ENCODE measurements around the gene SLC45A1.
A peak's percentile ranks its signal among the peaks of the same experiment; 100 is the strongest.
"Not testable (repeated sequence)": the region's sequence is repeated elsewhere in the genome, so short reads cannot be mapped to it uniquely, and the experiment has no call there.

SLC45A1 gene

GRCh38 chr1:8371372-8371991, 53.6 kb downstream of the SLC45A1 start:
- no peak for FAIRE-seq

- no peak for FAIRE-seq
Measured at GRCh38 chr1:8373125-8373524, 55.2 kb downstream of the SLC45A1 start.

- no peak for FAIRE-seq
Measured at GRCh38 chr1:8373581-8374241, 55.8 kb downstream of the SLC45A1 start.

- no peak for FAIRE-seq
Measured at GRCh38 chr1:8374356-8374755, 56.4 kb downstream of the SLC45A1 start.

DNA sequence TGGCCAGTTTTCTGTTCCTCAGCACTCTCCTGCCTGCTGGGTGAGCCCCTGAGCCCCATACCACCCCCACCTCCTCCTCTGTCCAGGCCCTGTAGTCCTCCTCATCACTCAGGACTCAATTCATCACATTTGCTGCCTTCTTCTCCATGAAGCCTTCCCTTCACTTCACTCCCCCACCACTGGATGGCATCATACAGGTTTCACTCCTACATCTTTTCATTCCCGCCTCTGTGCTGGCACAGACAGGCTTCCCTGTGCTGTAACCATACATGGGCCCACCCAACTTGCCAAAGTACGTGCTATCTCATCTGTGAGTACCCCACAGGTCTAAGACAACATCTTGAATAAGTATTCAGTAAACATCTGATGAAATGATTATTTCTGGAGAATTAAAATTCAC, 56.9 kb downstream of the SLC45A1 start:
- peak; percentile 56 for FAIRE-seq

DNA sequence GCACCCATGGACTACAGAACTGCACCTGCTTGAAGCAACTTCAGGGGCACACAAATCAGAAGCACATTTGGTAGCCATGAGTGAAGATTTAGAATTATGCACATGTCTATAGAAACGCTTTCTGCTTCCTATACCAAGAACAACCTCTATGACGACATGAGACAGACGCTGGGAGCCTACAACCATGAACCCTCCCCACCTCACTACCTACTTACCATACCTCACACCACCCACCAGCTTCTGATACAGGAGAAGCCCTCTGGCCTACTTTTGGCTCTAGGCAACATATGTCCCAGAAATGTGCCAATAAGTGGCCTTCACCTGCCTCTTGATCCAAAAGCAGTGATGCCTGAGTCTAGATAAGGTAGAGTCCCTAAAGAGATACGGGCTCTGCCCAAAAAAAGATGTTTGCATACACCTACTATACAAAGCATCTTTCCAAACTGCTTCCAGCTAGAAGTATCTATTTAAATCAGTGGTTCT, 58.5 kb downstream of the SLC45A1 start:
- no peak for FAIRE-seq

GRCh38 chr1:8377271-8377981, 59.5 kb downstream of the SLC45A1 start:
- no peak for FAIRE-seq

- no peak for FAIRE-seq
Measured at GRCh38 chr1:8378178-8378577, 60.3 kb downstream of the SLC45A1 start.

DNA sequence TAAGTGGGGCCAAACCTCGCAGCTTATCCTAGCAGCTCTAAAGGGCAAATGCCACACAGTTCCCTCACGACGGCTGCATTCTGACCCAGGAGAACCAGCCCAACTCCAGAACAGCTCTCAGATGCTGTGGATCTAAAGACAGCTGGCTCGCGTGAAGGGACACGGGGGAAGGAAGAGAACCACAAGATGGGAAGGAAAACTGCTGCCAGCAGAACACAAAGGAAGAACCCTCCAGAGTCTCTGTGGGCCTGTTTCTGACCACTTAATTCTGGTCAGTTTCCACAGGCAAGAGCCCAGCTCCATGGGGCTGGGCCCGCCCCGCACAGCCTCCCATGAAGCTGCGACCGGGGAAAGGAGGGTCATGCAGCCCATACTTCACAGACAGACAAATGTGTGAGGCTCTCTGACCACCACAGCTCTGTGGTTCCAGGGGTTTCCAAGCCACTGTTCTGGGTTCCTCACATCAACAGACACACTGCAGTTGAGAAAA, 61.1 kb downstream of the SLC45A1 start:
- no peak for FAIRE-seq

GRCh38 chr1:8379513-8380186, 61.7 kb downstream of the SLC45A1 start:
- no peak for FAIRE-seq

DNA sequence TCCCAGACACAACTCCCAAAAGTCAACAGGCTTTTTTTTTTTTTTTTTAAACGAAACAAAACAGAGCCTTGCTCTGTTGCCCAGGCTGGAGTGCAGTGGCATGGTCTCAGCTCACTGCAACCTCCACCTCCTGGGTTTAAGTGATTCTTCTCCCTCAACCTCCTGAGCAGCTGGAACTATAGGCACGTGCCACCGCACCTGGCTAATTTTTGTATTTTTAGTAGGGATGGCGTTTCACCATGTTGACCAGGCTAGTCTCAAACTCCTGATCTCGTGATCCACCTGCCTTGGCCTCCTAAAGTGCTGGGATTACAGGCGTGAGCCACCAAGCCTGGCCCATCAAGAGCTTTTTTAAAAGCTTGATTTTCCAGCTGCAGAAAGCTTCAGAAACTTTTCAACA, 62.4 kb downstream of the SLC45A1 start:
- not testable (repeated sequence) for FAIRE-seq

GRCh38 chr1:8381618-8382017, 63.7 kb downstream of the SLC45A1 start:
- no peak for FAIRE-seq

- no peak for FAIRE-seq
Measured at GRCh38 chr1:8382051-8382505, 64.2 kb downstream of the SLC45A1 start.

GRCh38 chr1:8382608-8383505, 64.9 kb downstream of the SLC45A1 start:
- no peak for FAIRE-seq

GRCh38 chr1:8384088-8384487, 66.2 kb downstream of the SLC45A1 start:
- no peak for FAIRE-seq

DNA sequence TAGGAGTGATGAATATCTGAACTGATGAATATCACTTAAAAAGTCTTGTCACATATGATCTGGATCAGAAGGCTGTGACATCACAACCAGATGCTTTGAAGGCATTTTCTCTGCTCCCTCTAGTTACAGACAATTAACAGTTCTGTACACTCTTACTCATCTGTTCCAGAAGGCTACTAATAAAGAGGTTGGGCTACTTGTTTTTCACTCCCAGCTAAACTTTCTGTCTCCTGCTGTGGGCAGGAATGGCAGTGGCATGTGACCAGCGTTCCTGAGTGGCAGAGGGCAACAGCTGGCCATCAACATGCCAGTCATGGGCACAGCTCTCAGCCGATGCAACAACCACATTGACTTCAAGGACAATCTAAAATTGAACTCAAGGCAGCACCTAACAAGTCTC, 66.7 kb downstream of the SLC45A1 start:
- no peak for FAIRE-seq

- FAIRE-seq = no peak
Measured at GRCh38 chr1:8386247-8386646, 68.3 kb downstream of the SLC45A1 start.

DNA sequence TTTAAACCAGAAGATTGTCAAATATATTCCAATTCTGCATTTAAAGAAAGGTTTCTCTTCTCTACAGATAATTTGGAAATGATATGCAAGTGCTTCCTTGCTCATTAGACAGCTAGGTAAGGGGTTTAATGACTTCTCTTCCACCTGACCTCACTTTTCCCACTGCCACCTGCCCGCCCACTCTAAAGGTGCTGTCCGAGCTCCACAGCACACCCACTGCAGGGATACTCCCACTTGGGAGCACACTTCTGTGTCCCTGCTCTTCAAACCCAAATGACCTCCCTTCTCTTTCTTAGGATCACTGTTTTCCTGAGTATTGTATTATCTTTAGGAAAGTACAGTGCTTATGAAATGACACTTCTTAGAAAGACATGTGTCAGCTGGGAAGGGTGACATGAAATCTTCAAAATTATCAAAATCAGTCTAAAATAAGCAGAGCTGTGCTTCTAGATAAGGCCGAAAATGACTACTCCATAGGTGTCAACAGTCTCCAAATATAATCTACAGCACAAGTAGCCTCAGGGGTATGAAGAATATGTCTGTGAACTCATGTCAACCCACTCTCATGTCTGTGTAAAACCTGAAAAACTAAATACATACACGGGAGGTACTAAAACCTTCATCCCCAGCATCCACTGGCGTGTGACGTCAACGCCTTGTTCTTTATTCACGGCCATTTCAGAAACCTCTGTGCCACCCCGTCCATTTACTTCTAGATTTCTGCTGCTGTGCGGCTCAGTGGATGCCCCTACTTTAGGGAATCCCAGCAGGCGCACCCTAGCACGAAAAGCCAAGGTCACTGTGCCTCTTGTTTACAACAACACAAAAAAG, 71.0 kb downstream of the SLC45A1 start:
- no peak for FAIRE-seq

- no peak for FAIRE-seq
Measured at GRCh38 chr1:8389958-8390535, 72.1 kb downstream of the SLC45A1 start.

- FAIRE-seq = no peak
Measured at GRCh38 chr1:8390707-8391106, 72.8 kb downstream of the SLC45A1 start.

- no peak for FAIRE-seq
Measured at GRCh38 chr1:8392522-8392921, 74.6 kb downstream of the SLC45A1 start.

All from G401.6 (cell line).